GM18498 (cell line): ENCODE data around the gene ATP8B1.
"Not testable (repeated sequence)": the region's sequence is repeated elsewhere in the genome, so short reads cannot be mapped to it uniquely, and the experiment has no call there.

Experiments
- ATAC-seq: cut with Tn5 transposase; IDR thresholded peaks from one replicate; pipeline ENCODE4 v1.9.1; 2021; ENCODE audit warnings: mild to moderate bottlenecking, moderate library complexity; ENCODE audit not compliant: unreplicated experiment

ATP8B1 gene

DNA sequence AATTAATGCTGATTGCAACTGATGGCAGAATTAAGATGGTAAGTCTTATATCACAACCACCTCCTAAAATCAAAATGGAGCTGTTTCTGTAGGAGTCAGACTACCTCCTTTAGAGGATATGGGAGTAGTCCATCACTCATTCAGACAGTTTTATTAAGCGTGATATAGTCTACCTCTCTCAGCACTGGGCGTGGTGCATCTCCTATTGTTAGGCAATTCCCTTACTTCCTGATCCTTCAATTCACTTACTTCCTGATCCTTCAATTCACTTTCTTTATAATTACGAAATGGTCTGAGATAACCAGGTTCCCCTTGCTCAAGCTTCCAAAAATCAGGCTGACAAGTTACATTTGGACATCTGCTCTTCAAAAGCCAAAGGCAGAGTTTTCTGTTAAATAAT lies 31.9 kb downstream of the ATP8B1 start:
- ATAC-seq, result no peak

DNA sequence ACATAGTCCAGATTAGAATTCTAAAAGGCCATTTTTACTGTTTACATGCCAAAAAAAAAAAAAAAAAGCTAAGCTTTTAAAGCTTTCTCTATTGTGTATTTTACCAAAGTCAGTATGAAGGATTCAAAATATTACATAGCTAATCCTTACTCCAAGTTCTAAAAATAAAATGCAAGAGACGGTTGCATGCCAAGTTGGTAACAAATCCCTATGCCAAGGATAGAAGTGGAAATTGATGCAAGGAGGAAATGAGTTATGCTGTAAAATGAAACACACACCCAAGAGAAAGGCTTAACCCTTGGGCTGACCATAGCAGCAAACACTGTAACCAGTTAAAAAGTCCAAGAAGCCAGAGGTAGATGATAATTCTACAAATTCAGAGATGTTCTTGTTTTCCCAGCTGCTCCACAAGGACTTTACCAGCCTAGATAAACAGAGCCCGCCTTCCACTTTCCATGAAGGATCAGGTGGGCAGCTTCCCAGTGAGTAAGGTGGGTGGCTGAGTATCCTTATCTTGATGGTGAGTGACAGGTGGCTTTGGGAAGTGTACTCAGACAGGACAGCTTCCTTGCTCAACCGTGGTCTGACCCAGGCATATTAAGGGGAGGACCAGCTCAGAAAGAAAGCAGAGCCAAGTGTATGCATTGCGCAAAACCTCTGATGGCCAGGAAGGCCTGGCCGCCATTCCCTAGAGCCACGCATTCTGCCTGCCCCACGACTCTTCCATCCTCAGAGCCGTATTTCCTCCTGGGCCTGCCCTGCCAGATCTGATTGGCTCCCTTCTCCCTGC lies 34.4 kb downstream of the ATP8B1 start:
- ATAC-seq, result no peak

DNA sequence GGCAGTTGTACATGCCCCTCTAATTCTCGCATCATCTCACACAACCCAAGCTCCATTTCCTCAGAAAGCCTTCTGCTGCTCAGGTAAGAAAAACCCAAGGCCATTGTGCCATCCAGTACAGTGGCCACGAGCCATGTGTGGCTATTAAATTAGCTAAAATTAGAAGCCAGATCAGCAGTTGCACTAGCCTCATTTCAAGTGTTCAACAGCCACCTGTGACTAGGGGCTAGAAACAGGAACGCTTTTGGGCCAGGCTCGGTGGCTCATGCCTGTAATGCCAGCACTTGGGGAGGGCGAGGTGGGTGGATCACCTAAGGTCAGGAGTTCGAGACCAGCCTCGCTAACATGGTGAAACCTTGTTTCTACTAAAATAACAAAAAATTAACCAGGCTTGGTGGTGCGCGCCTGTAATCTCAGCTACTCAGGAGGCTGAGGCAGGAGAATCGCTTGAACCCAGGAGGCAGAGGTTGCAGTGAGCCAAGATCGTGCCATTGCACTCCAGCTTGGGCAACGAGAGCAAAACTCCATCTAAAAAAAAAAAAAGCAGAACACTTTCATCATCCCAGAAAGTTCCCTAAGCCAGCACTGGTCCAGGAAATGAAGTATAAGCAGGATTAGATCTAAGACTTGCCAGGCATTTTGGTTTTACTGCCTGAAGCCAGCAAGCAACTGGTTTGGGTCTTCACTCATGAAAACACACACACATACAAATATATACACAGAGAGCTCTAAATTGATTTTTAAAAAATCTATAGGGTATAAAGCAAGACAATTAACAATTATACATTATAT lies 35.7 kb downstream of the ATP8B1 start:
- ATAC-seq, result no peak

DNA sequence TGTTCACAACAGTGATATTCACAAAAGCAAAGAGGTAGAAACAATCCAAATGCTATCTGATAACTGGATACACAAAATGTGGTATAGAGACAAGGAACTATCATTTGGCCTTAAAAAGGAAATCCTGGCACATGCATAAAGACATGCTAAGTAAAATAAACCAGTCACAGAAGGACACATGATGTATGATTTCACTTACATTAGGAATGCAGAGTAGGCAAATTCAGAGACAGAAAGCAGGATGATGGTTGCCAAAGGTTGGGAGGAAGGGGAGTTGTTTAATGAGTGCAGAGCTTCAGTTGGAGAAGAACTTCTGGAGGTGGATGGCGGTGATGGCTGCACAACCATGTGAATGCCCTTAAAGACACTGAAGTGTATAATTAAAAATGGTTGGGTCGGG lies 38.1 kb downstream of the ATP8B1 start:
- ATAC-seq, result no peak

DNA sequence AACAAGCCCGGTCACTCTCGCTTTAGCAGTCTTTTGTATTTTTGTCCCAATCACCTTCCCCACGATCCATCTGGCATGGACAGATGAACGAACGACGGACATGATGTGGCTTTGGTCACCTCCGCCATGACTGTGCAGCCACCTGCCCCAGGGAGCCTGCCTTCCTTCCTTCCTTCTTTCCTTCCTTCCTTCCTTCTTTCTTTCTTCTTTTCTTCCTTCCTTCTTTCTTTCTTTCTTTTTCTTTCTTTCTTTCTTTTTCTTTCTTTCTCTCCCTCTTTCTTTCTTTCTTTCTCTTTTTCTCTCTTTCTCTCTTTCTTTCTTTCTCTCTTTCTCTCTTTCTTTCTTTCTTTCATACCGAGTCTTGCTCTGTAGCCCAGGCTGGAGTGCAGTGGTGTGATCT lies 39.0 kb downstream of the ATP8B1 start:
- ATAC-seq, result no peak

DNA sequence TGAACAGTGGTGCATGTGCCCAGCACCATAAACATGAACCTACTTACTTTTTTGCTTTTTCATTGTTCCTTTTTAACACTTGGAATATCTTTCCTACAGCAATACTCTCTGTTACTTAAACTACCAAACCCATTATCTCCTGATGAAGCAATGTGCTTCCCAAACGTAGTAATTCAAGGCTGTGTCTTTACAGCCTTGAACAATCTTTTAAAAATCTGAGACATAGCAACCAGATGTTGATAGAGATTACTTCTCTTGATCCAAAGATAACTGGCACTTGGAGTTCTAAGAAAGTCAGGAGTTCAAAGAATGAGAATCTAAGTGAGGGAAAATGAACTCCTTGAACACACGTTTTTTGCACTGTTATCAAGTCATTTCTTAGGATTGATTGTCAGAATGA lies 40.4 kb downstream of the ATP8B1 start:
- no peak for ATAC-seq

DNA sequence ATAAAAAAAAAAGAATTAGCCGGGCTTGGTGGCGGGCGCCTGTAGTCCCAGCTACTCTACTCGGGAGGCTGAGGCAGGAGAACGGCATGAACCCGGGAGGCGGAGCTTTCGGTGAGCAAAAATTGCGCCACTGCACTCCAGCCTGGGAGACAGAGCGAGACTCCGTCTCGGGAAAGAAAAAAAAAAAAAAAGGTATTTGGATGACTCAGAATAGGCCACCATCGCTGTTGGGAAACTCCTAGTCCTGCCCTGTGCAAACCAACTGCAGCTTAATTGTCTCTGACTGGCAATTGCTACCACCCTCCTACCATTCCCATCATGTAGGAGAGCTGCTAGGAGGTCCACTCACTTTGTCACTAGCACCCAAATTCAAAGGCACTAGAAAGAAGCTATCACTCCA lies 43.5 kb downstream of the ATP8B1 start:
- no peak for ATAC-seq

DNA sequence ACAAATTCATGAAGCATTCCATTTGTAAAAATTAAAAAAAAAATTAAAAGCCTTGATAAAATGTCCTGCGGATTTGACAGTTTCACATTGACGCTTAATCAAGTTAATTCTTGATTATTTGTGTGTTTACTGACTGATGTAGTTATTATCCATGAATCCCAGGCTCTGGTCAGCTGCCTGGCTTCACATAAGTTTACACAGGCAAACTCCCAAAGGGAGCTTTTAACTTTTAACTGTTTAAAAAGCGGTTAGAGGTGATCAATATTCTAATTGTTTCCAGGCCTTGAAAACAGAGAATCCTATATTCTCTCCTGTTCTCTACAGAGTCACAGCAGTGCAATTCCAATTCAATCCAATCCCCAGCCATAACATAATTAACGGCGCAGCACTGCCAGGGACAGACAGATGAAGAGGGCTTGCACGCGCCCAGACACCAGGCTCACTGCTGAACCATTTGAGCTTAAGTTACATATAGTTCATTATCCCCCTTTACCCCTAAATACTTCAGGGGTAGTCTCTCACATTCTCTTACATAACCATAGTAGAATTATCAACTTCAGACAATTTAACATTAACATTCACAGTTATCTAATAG lies 47.5 kb downstream of the ATP8B1 start:
- no peak for ATAC-seq

DNA sequence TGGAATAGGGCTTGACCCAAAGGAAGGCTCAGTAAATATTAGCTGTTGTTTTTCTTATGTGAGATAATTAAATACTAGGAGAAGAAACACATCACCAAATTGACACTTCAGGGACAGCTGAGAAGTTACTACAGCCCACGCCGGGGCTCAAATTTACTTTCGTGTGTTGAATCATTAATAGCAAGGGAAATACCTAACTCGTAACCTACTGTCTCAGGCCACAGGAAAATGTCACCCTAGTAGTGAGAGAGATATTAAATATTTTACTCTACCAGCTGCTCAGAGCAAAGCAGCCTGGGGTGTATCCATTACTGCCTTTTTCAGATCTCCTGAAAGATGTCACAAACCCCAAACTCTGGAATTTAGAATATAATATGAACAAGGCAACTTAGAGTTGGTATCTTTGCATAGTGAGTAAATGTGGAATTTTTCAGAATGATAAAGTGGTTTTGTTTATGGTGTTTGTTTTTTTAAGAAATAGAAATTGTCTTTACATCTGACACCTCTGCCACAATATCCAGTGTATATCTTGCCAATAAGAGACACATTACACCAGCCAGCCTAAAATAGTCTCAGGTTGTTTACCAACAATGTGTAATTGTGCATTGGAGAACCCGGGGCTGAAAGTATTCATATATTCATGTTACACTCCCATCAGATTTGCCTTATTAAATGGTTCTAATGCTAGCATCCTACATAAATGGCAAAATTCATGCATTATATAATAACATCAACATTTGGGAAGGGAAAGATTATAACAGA lies 48.4 kb downstream of the ATP8B1 start:
- ATAC-seq, result peak; percentile 93

DNA sequence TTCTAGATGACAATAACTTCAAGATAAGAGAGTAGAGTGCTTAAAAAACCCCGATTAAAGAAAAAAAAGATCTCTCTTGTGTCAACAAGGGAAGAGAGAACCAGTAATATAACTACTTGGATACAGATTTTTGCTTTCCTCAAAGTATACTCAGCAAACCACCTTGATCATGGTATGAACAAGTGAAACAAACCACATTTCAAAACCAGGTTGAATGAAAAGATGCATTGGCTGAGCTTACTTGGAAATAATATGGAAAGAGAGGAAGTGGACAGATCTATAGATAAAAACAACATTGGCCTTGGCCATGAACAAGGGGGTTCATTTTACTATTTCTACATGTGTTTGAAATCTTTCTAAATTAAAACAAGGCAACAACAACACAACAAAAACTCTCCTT lies 50.1 kb downstream of the ATP8B1 start:
- no peak for ATAC-seq

DNA sequence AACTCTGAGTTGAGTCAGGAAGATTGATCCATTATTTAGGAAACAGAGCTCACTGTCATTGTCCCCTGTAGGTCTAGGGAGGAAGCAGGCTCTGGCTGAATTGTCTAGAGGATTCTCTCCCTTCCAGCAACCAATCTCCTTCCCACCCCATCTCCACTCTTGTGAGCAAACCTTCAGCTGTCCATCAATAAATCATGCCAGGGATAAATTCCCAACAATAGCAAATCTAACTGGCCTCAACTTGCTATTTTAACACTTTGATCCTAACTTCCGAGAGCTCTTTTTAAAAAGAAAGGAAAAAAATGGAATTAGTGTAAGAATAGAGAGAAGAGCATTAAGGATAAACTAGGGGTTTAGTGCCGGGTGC lies 53.5 kb downstream of the ATP8B1 start:
- ATAC-seq, result no peak

DNA sequence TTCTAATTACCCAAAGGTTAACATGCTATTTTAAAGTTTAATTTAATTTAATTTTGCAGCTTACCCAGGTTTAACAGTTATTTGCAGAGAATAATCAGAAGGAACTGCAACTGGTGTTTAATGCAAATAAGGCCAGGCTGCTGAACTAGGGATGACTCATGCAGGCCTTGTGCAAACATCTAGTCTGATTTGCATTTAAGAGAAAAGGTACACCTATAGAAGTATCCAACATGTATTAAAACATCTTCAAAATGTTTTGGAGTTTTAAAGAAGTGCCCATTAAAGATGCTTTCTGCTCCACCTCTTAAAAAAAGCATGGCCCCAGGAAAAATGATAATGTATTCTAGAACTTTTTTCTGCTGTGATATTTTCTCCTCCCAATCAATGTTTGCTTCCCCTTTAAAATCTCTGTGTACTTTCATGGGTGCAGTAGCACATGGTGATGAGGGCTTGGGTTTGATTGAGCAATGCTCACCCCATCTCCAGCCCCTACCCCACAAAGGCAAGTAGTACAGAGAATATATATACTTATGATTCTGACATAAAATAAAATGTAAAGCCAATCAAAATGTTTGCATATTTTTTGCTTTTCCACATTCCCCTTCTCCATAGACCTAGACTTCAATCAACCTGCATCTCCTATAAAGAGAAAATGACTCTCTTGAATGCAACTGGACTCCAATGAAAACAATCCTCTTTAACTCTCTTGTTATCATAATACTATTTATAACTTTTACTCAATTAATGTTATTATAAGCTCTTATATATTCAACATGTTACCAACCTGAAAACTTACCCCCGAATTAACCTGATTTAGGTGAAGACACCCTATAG lies 54.1 kb downstream of the ATP8B1 start:
- peak; percentile 95 for ATAC-seq

DNA sequence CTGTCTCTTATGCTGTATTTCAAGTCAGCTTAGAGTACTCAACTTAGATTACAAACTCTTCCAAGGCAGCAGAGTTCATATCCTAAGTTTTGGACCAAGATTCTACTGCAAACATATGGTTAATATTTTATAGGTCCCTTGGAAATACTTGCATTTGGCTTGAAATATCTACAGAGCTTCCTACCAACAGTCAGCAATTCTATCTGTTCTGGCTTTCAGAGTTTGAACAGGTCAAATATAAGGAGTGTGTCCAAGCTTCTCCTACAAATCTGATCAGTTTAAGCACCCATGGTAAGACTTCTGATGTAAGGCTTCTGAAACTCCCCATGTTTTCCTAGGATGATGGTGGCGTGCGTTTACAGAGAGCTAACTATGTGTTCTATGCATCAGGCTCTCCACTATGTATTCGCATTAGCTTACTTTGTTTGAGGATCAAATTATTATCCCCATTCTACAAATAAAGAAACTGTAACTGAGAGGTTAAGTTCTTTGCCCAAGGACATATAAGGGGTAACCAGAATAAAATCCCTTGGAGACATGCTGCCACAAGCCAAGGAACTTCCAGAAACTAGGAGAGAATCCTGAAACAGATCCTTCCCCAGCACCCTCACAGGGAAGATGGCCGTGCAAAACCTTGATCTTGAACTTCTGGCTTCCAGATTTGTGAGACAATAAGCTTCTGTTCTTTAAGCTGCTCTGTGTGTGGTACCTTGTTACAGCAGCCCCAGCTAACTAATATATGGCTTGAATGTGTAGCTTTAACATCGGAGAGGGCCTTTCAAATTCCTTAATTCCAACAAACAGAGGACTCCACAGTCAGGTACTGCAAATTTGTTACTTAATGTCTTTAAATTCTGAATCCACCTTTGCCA lies 55.1 kb downstream of the ATP8B1 start:
- ATAC-seq, result peak; percentile 21

DNA sequence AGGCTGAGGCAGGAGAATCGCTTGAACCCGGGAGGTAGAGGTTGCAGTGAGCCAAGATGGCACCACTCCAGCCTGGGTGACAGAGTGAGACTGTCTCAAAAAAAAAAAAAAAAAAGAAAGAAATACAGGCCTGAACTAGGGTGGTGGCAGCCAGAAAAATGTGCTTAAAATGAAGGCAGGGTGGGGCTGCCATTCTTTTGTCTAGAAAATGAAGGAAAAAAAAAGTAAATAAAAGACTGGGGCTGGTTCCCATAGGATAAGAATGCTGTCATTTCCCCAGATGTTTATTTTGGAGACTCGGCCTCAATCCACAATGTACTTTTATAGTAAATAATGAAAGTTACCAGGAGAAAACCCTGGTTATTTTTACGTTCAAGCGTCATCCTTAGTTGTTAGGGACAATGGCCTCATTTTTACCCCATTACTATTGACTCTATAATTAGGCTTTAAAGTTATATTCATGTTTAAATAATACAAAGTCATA lies 58.9 kb downstream of the ATP8B1 start:
- ATAC-seq, result no peak

DNA sequence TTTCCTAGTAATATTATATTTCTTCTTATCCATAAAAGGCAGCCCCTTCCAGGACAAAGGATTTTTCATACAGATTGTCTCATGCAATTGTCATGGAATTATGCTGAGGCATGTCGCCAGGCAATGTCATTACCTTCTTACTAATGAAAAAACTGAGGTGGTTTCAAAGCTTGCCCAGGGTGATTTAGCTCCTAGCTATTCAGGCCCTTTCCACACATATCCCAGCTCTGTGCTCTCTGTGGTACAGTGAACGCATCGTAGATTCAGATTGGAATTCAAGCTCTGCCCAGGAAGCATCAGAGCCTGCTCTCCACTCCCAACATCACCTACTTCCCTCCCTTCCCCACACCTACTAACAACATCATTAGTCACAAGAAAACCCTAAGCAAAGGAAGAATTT lies 60.1 kb downstream of the ATP8B1 start:
- ATAC-seq, result no peak

DNA sequence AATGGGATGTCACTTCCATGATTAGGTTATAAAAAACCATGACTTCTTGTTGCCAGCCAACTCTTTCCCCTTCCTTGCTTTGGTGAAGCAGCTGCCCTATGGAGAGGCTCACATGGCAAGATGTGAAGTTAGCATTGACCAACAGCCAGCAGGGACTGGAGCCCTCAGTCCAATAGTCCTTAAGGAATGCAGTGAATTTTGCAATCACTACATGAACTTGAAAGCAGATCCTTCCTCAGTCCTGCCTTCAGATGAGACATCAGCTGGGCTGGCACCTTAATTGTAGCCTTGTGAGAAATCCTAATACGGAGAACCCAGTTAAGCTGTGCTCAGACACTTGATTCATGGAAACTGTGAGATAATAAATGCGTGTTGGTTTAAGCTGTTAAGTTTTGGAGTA lies 61.8 kb downstream of the ATP8B1 start:
- ATAC-seq, result no peak

DNA sequence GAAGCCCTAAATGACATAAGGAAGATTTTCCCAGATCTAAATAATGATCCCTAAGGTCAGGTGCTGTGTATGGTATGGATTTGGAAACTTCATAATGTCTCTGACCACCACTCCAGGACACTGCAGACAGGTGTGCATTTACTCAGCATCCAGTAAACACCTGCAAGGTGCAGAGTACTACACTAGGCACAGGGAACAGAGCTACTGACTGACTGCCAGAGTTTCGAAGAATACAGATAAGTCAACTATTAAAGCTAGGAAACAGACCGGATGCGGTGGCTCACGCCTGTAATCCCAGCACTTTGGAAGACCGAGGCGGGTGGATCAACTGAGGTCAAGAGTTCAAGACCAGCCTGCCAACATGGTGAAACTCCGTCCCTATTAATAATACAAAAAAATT lies 65.0 kb downstream of the ATP8B1 start:
- no peak for ATAC-seq

DNA sequence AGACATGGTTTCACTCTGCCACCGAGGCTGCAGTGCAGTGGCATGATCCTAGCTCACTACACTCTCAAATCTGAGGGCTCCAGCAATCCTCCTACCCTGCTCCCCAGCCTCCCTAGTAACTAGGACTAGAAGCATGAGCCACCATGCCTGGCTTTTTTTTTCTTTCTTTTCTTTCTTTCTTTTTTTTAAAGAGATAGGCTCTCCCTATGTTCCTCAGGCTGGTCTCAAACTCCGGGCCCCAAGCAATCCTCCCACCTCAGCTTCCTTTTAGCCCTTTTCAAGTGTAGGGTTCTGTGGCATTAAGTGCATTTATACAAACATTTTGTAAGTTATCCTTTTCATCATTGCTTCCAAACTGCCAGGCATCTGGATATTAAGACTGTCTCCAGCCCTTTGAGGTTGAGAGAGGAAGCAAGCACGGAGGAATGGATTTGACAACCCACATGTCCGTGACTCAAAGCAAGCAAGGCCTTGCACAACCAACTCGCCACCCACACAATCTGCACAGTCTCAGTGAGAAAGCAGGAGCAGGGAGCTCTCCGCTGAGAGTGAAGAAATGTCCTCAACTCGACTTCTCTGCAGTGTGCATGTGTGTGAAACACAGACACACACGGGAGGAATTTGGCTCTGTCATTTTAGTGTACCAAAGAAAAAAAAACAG lies 65.6 kb downstream of the ATP8B1 start:
- no peak for ATAC-seq

DNA sequence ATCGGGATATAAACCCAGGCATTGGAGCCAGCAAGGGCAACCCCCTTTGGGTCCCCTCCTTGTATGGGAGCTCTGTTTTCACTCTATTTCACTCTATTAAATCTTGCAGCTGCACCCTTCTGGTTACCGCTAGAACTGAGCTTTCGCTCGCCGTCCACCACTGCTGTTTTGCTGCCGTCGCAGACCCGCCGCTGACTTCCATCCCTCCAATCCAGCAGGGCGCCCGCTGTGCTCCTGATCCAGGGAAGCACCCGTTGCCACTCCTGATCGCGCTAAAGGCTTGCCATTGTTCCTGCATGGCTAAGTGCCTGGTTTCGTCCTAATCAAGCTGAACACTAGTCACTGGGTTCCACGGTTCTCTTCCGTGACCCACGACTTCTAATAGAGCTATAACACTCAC lies 68.1 kb downstream of the ATP8B1 start:
- ATAC-seq, result not testable (repeated sequence)
